HTERT RPE-1 (cell line): ENCODE results near the gene PTMS.

Experiments used
- in situ Hi-C: fragments of 300-500 bp; cut with MboI; formaldehyde crosslinking; loops from 4 replicates; pipeline ENCODE4 v1.14.3; 2020; ENCODE audit warnings: low sequenced_read_pairs

Gene PTMS

DNA sequence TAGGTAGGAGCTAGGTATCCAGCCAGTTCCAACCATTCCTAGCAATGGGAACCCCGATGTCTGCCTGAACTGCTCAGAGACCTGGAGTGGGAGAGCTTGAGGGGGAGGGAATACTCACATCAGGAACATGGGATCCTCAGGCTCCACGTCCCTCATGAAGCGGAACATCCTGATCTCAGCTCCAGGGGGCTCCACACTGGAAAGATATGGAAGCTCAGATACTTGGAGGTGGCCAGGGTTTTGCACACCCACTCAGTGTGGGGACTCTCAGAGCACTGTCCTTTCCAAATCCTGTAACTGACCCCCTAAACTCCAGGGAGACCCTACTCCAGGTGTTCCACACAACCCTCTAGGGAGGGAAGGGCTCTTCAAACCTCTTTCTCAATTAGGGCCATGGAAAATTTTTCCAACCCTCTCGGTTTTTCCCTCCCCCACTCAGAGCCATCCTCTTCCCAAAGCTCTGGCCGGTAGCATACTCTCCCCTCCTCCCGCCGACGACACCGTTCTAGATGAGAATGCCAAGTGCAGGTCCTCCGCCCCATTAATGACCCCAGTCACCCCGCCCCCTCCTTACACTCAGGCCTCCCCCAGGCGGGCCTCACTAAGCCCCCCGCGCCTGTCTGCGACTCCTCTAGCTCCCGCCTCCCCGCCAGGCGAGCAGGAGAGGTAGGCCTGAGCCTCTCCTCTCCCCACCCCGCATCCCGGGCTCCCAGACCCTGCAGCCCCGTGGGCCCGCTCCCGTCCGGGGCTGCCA, 13.8 kb upstream of the PTMS start:
- in situ Hi-C loops: no loop called here

DNA sequence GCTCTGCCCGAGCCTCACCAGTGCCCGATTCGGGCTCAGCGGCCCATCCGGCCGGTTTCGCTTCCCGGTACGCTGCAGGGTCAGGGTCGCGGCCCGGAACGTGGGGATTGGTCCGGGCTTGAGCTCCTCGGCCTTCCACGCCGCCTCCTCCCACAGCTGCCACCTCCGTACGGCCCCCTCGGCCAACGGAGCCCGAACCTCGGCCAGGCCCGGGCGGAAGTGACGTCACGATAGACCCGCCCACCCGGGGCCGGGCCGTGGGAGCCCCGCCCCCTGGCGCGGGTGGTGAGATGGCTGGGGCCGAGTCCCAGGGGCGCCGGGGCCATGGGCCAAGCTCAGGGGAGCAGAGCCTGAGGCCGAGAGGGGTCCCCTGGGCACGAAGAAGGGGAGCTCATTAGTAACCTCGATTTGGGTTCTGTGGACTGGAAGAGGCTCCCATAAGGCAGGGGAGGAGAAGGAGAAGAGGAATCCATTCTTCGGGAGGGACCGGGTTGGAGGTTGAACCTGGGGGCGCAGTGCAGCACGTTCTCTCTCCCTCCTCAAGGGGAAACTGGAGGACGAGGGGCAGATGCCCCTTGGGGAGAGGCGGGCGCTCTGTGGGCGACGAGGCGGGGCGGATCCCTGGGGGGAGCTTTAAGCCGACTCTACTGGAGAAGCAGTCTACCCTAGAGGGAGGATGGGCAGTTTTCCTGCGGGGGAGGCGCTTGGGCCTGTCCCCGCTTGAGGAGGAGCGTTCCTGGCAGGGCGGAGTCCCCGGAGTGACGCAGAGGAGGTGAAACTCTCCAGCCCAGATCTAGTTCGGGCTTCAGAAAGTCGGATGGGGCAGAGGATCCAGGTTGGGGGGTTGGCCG, 13.0 kb upstream of the PTMS start, which contains the start of gene MLF2:
Gene MLF2, minus strand, starts transcription at position 221 of the 851 bp plus-strand sequence. CDS start 807 bp downstream, outside the sequence.
- in situ Hi-C loops: no loop called here

DNA sequence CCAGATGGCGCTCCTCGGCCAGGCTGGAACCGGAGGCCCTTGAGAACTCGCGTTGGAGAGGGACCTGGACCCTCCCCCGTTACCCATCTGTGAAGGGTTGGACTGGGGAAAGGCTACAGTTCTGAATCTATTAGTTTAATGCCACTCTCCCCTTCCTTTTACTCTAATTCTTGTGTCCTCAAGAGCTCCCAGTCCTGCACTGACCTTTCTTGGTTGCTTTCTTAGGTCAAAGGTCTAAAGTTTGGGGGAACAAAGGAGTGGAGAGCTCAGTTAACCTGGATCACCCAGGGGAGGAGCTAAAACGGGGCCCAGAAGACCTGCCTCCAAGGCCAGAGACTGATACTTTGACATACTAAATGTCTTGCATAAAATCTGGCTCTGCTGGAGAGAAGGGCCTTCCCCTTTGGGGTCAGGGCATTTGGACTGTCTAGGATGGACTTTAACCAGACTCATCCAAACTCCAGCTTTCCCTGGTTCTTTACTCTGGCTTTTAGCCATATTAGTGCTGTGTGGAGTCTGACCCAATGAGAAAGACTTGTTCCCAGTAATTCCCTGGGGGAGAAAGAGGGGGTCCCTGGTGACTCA, 12.3 kb upstream of the PTMS start:
- in situ Hi-C loops: no loop called here

DNA sequence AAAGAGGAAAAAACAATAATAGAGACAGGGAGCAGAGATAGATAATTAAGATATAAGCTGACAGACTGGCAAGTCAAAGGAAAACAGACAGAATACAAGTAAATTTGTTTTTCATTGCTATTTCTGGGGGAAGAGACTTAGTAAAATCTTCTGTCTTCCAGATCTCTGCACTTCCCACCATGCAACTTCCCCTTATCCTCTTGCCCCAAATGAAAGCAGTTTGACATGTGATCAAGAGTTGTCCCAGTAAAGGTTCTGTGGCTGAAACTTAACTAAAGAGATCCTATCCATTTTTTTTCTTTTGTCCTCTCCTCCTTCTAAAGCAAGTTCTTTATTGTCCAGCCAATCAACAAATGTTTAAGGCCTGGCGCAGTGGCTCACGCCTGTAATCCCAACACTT, 11.8 kb upstream of the PTMS start:
- in situ Hi-C loops: no loop called here

DNA sequence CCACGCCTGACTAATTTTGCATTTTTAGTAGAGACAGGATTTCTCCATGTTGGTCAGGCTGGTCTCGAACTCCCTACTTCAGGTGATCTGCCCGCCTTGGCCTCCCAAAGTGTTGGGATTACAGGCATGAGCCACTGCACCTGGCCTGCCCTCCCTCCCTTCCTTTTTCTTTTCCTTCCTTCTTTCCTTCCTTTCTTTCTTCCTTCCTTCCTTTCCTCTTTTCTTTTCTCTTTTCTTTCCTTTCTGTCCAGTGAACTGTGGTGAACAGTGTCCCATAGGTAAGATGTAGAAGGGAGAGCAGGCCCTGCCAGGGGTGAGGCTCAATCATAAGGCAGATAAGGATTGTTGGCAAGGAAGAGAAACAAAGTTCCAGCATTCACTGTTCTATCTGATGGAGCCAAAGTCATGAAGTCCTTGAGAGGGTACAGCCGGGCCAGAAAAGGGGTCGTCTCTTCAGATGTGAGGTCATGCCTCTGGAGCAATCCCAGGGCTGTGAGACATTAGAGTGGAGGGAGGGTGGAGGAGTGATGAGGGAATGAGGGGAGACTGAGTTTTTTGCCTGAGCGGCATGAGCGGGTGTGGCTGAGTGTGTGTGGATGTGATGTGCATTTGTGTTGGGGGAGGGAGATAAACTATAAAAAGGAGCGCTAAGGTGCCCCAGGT, 9.0 kb upstream of the PTMS start:
- in situ Hi-C loops: no loop called here

DNA sequence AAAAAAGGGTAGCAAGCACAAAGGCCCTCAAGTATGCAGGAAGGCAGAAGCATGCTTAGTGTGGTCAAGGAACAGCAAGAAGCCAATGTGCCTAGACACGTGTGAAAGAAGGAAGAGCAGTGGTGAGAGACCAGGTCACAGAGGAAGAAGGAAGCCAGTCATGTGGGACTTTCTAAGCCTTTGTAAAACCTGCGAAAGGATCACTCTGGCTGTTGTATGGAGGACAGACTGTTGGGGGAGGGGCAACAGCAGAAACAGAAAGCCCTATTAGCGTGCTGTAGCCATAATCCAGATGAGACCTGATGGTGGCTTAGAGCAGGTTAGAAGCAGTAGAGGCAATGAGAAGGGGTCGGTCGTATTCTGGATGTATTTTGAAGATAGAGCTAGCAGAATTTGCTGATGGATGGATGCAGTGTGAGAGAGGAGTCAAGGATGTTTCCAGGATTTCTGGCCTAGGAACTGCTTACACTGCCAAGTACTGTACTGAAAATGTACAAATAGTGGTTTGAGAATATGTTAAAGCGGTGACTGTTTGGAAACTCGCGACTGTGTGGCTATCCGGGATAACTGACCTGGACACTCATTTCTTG, 7.6 kb upstream of the PTMS start:
- in situ Hi-C loops: no loop called here

GRCh38 chr12:6759741-6760140, 6.4 kb upstream of the PTMS start:
- in situ Hi-C loops: no loop called here

DNA sequence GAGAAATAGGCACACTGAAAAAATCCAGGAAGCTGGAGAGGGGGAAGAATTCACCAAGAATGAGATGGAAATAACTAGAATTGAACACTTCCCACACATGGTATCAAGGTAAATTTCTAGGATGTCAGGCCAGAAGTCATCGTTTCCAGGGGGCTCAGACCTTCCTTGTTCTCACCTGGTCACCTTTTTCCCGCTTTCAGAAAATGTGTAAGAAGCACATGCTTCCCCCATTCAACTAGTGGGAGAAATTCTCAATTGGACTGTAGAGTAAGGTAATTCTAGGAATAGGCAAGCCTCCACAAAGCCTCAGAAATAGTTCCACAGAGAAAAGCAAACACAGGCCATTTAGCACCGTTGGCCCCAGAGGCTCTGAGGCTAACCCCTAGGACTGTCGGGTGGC, 2.8 kb upstream of the PTMS start:
- in situ Hi-C loops: no loop called here

DNA sequence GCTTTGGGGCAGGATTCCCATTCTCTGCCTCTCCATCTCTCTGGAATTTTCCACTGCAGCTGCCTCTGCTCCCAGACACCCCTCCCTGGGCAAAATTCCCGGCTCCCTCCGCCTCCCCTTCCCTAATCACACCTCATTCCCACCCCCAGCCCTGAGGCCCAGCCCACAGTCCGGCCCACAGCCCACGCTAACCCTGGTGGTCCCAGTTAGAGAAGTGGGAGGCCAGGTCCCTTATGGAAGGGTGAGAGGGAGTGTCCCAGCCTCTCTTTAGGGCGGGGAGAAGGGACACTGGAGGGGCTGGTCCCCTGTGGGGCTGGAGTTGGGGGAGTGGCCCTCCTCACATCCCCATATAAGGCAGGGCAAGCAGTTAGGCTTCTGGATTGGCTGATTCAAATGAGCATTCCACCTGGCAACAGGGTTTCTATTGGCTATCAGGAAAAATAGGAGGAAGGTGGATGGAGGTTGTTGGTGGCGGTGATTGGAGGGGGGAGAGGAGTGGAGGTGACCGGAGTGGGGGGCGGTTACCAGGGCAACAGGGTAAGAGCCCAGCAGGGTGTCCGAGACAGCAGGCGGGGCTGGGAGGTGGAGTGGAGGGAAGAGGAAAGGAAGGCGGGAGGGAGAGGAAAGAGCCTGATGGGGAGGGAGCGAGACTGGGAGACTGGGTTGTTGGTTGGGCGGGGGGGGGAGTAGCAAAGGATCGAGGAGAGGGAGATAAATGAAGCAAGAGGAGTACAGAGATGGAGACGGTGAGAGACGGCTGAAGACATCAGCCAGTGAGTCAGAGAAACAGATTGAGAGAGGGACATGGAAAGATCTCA, 1.9 kb upstream of the PTMS start:
- in situ Hi-C loops: no loop called here

GRCh38 chr12:6765048-6765633, 1.0 kb upstream of the PTMS start:
- in situ Hi-C loops: no loop called here

DNA sequence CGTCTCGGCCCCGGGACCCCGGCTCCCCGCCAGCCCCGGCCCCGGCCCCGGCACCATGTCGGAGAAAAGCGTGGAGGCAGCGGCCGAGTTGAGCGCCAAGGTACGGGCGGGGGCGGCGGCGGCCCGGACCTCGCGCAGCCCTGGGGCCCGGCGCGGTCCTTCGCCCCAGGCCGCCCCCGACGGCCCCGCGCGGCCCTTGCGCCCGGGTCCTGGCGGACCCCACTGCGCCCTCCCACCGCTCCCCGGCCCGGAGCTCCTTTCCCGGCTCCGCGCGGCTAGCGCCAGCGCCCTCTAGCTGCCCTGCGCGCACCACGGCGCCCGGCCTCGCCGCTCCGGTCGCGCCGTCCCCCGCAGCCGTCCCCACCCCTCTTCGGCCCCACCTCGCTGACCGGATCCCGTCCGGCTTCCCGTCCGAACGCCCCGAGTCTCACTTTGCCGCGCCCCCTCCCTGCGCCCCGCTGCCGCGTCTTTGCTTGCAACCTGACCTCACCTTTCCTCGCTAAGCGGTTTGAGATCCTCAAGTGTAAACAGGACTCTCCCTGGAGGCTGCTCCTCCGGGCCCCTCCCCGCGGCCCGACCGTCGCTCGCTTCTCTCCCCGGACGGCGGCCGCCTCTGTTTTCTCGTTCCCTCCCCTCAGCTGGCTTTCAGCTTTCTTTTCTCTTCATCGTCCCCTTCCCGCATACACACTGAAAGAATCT, 637 bp downstream of the PTMS start:
- in situ Hi-C loops: no loop called here

- in situ Hi-C loops: no loop called here
Measured at GRCh38 chr12:6767353-6768319, 1.5 kb downstream of the PTMS start.

DNA sequence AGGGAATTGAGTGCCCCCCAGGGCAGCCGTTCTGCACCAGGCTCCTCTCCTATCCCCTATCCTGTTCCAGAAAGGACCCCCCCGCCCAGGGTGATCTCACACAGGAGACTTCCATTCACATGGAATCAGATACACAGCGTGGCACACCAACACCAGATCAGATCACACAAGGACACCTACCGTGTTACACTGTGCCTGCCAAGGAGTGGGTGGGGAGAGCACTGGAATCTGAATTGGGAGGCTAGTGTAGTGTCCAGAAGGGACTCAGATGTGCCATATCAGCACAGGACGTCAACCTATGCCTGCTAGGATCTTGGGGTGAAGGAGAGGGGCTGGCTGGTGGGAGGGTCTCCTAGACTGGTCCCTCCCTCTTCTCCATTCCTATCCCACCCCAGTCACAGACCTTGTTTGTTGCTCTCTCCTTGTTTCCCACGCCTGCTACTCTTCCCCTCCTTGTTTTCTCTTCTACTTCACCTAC, 2.3 kb downstream of the PTMS start:
- in situ Hi-C loops: no loop called here

DNA sequence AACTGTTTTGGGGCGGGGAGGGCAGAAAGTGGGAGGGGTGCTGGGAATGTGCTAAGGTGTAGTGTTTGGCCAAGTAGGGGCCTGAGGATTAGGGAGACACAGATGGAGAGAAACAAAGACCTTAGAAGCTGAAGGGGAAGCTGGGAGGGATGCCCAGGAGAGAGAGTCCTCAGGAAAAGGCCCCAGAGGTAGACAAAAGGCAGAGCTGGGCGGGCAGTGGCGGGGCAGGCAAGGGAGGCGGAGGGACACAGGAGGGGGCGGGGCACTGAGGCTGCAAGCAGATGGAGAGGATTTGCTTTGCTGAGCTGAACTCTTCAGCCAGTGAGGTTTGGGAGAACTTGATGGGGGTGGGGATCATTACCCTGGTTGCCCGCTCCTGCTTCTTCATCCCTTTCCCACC, 2.8 kb downstream of the PTMS start:
- in situ Hi-C loops: no loop called here

GRCh38 chr12:6769666-6770065, 3.5 kb downstream of the PTMS start:
- in situ Hi-C loops: no loop called here

- in situ Hi-C loops: no loop called here
Measured at GRCh38 chr12:6770094-6770493, 3.9 kb downstream of the PTMS start.

DNA sequence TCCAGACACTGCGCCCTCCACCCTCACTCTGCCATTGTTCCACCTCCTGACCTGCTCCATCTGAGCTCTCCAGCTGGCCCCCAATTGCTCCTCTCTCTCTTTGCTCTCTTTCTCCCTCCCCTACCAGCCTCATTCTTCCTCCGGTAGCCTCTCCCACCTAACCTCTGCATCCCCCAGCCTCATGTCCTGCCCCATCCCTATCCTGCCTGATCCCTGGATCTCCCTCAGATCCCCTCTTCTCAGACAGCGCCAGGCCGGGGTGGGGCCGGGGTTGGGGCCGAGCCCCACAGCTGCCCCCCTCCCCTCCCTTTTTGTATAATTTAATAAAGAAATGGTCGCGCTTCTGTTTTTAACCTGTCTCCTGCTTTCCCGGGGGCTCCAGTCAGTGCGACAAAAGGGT, 4.4 kb downstream of the PTMS start:
- in situ Hi-C loops: no loop called here

DNA sequence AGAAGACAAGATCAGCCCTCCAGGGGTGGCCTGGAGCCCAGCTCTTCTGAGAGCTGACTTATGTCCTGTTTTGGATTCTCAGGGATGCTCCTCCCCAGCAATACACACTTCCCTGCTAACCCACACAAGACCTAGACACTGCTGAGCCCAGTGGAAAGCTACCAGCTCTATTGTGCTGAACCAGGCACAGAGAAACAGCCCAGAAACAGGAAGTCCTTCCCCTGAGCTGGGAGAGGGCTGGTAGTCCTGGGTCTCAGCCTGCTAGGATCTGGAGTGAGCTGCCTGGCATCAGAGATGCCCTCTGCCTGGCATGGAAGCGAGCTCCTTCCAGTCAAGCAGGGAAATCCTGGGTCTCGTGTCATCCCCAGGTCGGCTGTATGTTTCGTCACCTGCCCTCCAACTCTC, 4.9 kb downstream of the PTMS start:
- in situ Hi-C loops: no loop called here
